ENCODE measurements around the gene VPS4A.
"Not testable (repeated sequence)": the region's sequence is repeated elsewhere in the genome, so short reads cannot be mapped to it uniquely, and the experiment has no call there.

VPS4A gene

GRCh38 chr16:69310653-69311532 lies at the start of gene VPS4A:
Gene VPS4A, plus strand, starts transcription at chr16:69311350. Its CDS starts 162 bp downstream, at chr16:69311512.
- in situ Hi-C loops (cut with HindIII; ENCODE audit: low sequenced_read_pairs): no loop called here

GRCh38 chr16:69266334-69267063 lies 44.7 kb upstream of the VPS4A start:
- in situ Hi-C loops (cut with HindIII; ENCODE audit: low sequenced_read_pairs): no loop called here

- in situ Hi-C loops (cut with HindIII; ENCODE audit: low sequenced_read_pairs): no loop called here
Observed at GRCh38 chr16:69267633-69268032, 43.5 kb upstream of the VPS4A start.

GRCh38 chr16:69270395-69270794 lies 40.8 kb upstream of the VPS4A start:
- in situ Hi-C loops (cut with HindIII; ENCODE audit: low sequenced_read_pairs): no loop called here

GRCh38 chr16:69270831-69271230 lies 40.3 kb upstream of the VPS4A start:
- in situ Hi-C loops (cut with HindIII; ENCODE audit: low sequenced_read_pairs): no loop called here

GRCh38 chr16:69273009-69273408 lies 38.1 kb upstream of the VPS4A start:
- in situ Hi-C loops (cut with HindIII; ENCODE audit: low sequenced_read_pairs): no loop called here

GRCh38 chr16:69274699-69275235 lies 36.4 kb upstream of the VPS4A start:
- in situ Hi-C loops (cut with HindIII; ENCODE audit: low sequenced_read_pairs): no loop called here

- in situ Hi-C loops (cut with HindIII; ENCODE audit: low sequenced_read_pairs): no loop called here
Observed at GRCh38 chr16:69276148-69277115, 34.7 kb upstream of the VPS4A start.

GRCh38 chr16:69277413-69277812 lies 33.7 kb upstream of the VPS4A start:
- in situ Hi-C loops (cut with HindIII; ENCODE audit: low sequenced_read_pairs): no loop called here

GRCh38 chr16:69283851-69284250 lies 27.3 kb upstream of the VPS4A start:
- in situ Hi-C loops (cut with HindIII; ENCODE audit: low sequenced_read_pairs): no loop called here

- in situ Hi-C loops (cut with HindIII; ENCODE audit: low sequenced_read_pairs): no loop called here
Observed at GRCh38 chr16:69285240-69285639, 25.9 kb upstream of the VPS4A start.

- in situ Hi-C loops (cut with HindIII; ENCODE audit: low sequenced_read_pairs): no loop called here
Observed at GRCh38 chr16:69286941-69287713, 24.0 kb upstream of the VPS4A start.

- in situ Hi-C loops (cut with HindIII; ENCODE audit: low sequenced_read_pairs): not testable (repeated sequence)
Observed at GRCh38 chr16:69291657-69292056, 19.5 kb upstream of the VPS4A start.

GRCh38 chr16:69293401-69293800 lies 17.7 kb upstream of the VPS4A start:
- in situ Hi-C loops (cut with HindIII; ENCODE audit: low sequenced_read_pairs): no loop called here

GRCh38 chr16:69294051-69294450 lies 17.1 kb upstream of the VPS4A start:
- in situ Hi-C loops (cut with HindIII; ENCODE audit: low sequenced_read_pairs): no loop called here

GRCh38 chr16:69296771-69297170 lies 14.4 kb upstream of the VPS4A start:
- in situ Hi-C loops (cut with HindIII; ENCODE audit: low sequenced_read_pairs): not testable (repeated sequence)

- in situ Hi-C loops (cut with HindIII; ENCODE audit: low sequenced_read_pairs): no loop called here
Observed at GRCh38 chr16:69298261-69298660, 12.9 kb upstream of the VPS4A start.

- in situ Hi-C loops (cut with HindIII; ENCODE audit: low sequenced_read_pairs): loop anchor here (5.0 to 10.0 kb wide), 3 partner anchors 74 to 166 kb away; partner anchors contain the start of genes CHTF8 and UTP4
Observed at GRCh38 chr16:69301187-69301586, 10.0 kb upstream of the VPS4A start.

- in situ Hi-C loops (cut with HindIII; ENCODE audit: low sequenced_read_pairs): loop anchor here (5.0 to 10.0 kb wide), 3 partner anchors 75 to 167 kb away; partner anchors contain the start of genes CHTF8 and UTP4
Observed at GRCh38 chr16:69301861-69302260, 9.3 kb upstream of the VPS4A start.
